Ishikawa (cell line): Measurements from ENCODE around the gene NKD1.

Source experiments
- CEBPB ChIP-seq: IDR thresholded peaks from 2 replicates; pipeline ENCODE4 v1.6.1; 2012
- CREB1 ChIP-seq: IDR thresholded peaks from 2 replicates; pipeline ENCODE4 v1.6.1; 2012; ENCODE audit warnings: low read depth
- EGR1 ChIP-seq: IDR thresholded peaks from 2 replicates; pipeline ENCODE4 v1.6.1; 2012
- EP300 ChIP-seq: IDR thresholded peaks from 2 replicates; pipeline ENCODE4 v1.6.1; 2012; ENCODE audit warnings: borderline replicate concordance
- FOXM1 ChIP-seq: IDR thresholded peaks from 2 replicates; pipeline ENCODE4 v1.6.1; 2012; ENCODE audit warnings: low read depth, borderline replicate concordance
- MAX ChIP-seq: IDR thresholded peaks from 2 replicates; pipeline ENCODE4 v1.6.1; 2012
- NFIC ChIP-seq: IDR thresholded peaks from 2 replicates; pipeline ENCODE4 v1.6.1; 2012
- RAD21 ChIP-seq: IDR thresholded peaks from 2 replicates; pipeline ENCODE4 v1.6.1; 2012; ENCODE audit warnings: low read depth
- REST ChIP-seq: IDR thresholded peaks from 2 replicates; pipeline ENCODE4 v1.6.1; 2012; ENCODE audit warnings: low read depth, mild to moderate bottlenecking
- TAF1 ChIP-seq: IDR thresholded peaks from 2 replicates; pipeline ENCODE4 v1.6.1; 2012; ENCODE audit warnings: low read depth, mild to moderate bottlenecking
- TCF12 ChIP-seq: IDR thresholded peaks from 2 replicates; pipeline ENCODE4 v1.6.1; 2012; ENCODE audit warnings: low read depth
- TEAD4 ChIP-seq: IDR thresholded peaks from 2 replicates; pipeline ENCODE4 v1.6.1; 2012
- USF1 ChIP-seq: IDR thresholded peaks from 2 replicates; pipeline ENCODE4 v1.6.1; 2012
- YY1 ChIP-seq: IDR thresholded peaks from 2 replicates; pipeline ENCODE4 v1.6.1; 2012; ENCODE audit warnings: low read depth
- ZBTB7A ChIP-seq: IDR thresholded peaks from 2 replicates; pipeline ENCODE4 v1.6.1; 2012; ENCODE audit warnings: low read depth

NKD1 gene

GRCh38 chr16:50614955-50615724 is 66.9 kb downstream of the NKD1 start:
- TF ChIP-seq MAX (no peak), FOXM1 (no peak), CEBPB (no peak), CREB1 (no peak), ZBTB7A (no peak), TCF12 (no peak), USF1 (no peak), EGR1 (no peak), NFIC (no peak), YY1 (no peak), TAF1 (no peak), EP300 (no peak), TEAD4 (no peak), REST (no peak)

GRCh38 chr16:50615891-50616290 is 67.7 kb downstream of the NKD1 start:
- TF ChIP-seq REST, result no peak
- no peak for TF ChIP-seq YY1
- no peak for TF ChIP-seq TAF1
- no peak for TF ChIP-seq USF1
- no peak for TF ChIP-seq NFIC
- no peak for TF ChIP-seq CREB1
- TF ChIP-seq RAD21, result no peak
- TF ChIP-seq EGR1, result no peak
- no peak for TF ChIP-seq TCF12

GRCh38 chr16:50616386-50616785 is 68.2 kb downstream of the NKD1 start:
- no peak for TF ChIP-seq REST
- no peak for TF ChIP-seq ZBTB7A
- no peak for TF ChIP-seq EP300
- no peak for TF ChIP-seq CEBPB
- TF ChIP-seq TEAD4, result no peak
- TF ChIP-seq RAD21, result no peak
- TF ChIP-seq NFIC, result no peak
- TF ChIP-seq YY1, result no peak
- no peak for TF ChIP-seq MAX
- TF ChIP-seq FOXM1, result no peak
- TF ChIP-seq USF1, result no peak
- no peak for TF ChIP-seq EGR1
- TF ChIP-seq TAF1, result no peak
- no peak for TF ChIP-seq CREB1

GRCh38 chr16:50616883-50617645 is 68.9 kb downstream of the NKD1 start:
- TF ChIP-seq CREB1 (no peak), MAX (no peak)
